ENCODE results near the gene BTN1A1. TPM values are rescaled to one million over a fixed set of nuclear protein-coding genes. Genes with fewer than 3 reads are reported as not detected.

Gene BTN1A1
- total RNA-seq, 2 donors from 2014 or later, result not detected

GRCh38 chr6:26550250-26550993 lies 50.3 kb downstream of the BTN1A1 start:
- intact Hi-C loops (cut with DNase I), result no loop called here
- ATAC-seq (no peak), DNase-seq (peak in 2 of 4 donors; percentile 27 to 41)
- Histone ChIP-seq H3K4me3 (peak overlapping the region in 1 of 2 donors; percentile 24), H3K4me1 (peaks cover 22% of the 10 kb centered on the region), H3K9me3 (no peaks in the 10 kb centered on the region), H3K36me3 (replicated peaks in 1 of 2; ENCODE audit: insufficient read depth in 1 of 2, low read depth in 2 of 2) (no peaks in the 10 kb centered on the region), H3K27ac (no peak overlapping the region), H3K27me3 (peaks cover 0 to 5% of the 10 kb centered on the region in 2 donors)
- 9 to 14% methylated on average over 30 to 42 of the region's 42 CpGs for WGBS, 2 donors
- TF ChIP-seq POLR2A (IDR thresholded peaks at IDR 0.05) (no peak), CTCF (IDR thresholded peaks at IDR 0.05) (no peak)

GRCh38 chr6:26552205-26552604 lies 52.1 kb downstream of the BTN1A1 start:
- Histone ChIP-seq H3K4me1 (peaks cover 22% of the 10 kb centered on the region), H3K36me3 (replicated peaks in 1 of 2; ENCODE audit: insufficient read depth in 1 of 2, low read depth in 2 of 2) (no peaks in the 10 kb centered on the region), H3K27ac (no peak overlapping the region), H3K4me3 (no peak overlapping the region), H3K9me3 (no peaks in the 10 kb centered on the region), H3K27me3 (peaks cover 0 to 5% of the 10 kb centered on the region in 2 donors)
- DNase-seq (no peak), ATAC-seq (no peak)
- intact Hi-C loops (cut with DNase I), result no loop called here
- TF ChIP-seq POLR2A (IDR thresholded peaks at IDR 0.05) (no peak), CTCF (IDR thresholded peaks at IDR 0.05) (no peak)
- WGBS, 2 donors, result 73 to 75% methylated on average over 10 of the region's 10 CpGs

GRCh38 chr6:26552640-26553188 lies 52.6 kb downstream of the BTN1A1 start:
- no peak overlapping the region for H3K4me3 ChIP-seq
- 42 to 43% methylated on average over 11 of the region's 11 CpGs for WGBS, 2 donors
- TF ChIP-seq CTCF (IDR thresholded peaks at IDR 0.05), result no peak
- no peak for TF ChIP-seq POLR2A (IDR thresholded peaks at IDR 0.05)
- no peaks in the 10 kb centered on the region for H3K9me3 ChIP-seq
- DNase-seq, result no peak
- peaks cover 22% of the 10 kb centered on the region for H3K4me1 ChIP-seq
- H3K27me3 ChIP-seq, result peaks cover 0 to 5% of the 10 kb centered on the region in 2 donors
- H3K36me3 ChIP-seq (replicated peaks in 1 of 2; ENCODE audit: insufficient read depth in 1 of 2, low read depth in 2 of 2), result no peaks in the 10 kb centered on the region
- ATAC-seq, result no peak
- peak overlapping the region in 1 of 4 donors; percentile 57 for H3K27ac ChIP-seq
- intact Hi-C loops (cut with DNase I), result no loop called here

DNA sequence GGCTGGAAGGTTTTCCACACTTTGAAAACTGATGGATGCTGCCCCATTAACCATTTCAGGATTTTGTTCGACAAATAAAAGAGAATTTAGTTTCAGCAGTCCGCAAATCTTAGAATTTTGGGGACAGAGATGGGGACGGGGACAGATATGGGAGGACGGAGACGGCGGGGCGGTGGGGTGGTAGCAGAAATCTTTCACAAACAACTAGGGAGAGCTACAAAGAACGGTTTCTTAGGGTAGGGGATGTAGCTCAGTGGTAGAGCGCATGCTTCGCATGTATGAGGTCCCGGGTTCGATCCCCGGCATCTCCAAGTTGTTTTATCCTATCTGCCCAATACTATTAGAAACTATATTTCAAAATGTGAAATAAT lies 53.1 kb downstream of the BTN1A1 start:
- TF ChIP-seq CTCF (IDR thresholded peaks at IDR 0.05) (no peak), POLR2A (IDR thresholded peaks at IDR 0.05) (no peak)
- intact Hi-C loops (cut with DNase I), result no loop called here
- peaks cover 22% of the 10 kb centered on the region for H3K4me1 ChIP-seq
- H3K27me3 ChIP-seq, result peaks cover 0 to 5% of the 10 kb centered on the region in 2 donors
- peak; percentile 66 for ATAC-seq
- peak overlapping the region in 1 of 2 donors; percentile 17 for H3K4me3 ChIP-seq
- no peaks in the 10 kb centered on the region for H3K9me3 ChIP-seq
- 0 to 1% methylated on average over 13 of the region's 13 CpGs for WGBS, 2 donors
- H3K36me3 ChIP-seq (replicated peaks in 1 of 2; ENCODE audit: insufficient read depth in 1 of 2, low read depth in 2 of 2), result no peaks in the 10 kb centered on the region
- H3K27ac ChIP-seq, result peak overlapping the region in 3 of 4 donors; percentile 57 to 73 (median 68)
- peak; percentile 71 to 81 (median 73) for DNase-seq
